ENCODE results near the gene STAT3.
"Not testable (repeated sequence)": the region's sequence is repeated elsewhere in the genome, so short reads cannot be mapped to it uniquely, and the experiment has no call there.

STAT3 gene

DNA sequence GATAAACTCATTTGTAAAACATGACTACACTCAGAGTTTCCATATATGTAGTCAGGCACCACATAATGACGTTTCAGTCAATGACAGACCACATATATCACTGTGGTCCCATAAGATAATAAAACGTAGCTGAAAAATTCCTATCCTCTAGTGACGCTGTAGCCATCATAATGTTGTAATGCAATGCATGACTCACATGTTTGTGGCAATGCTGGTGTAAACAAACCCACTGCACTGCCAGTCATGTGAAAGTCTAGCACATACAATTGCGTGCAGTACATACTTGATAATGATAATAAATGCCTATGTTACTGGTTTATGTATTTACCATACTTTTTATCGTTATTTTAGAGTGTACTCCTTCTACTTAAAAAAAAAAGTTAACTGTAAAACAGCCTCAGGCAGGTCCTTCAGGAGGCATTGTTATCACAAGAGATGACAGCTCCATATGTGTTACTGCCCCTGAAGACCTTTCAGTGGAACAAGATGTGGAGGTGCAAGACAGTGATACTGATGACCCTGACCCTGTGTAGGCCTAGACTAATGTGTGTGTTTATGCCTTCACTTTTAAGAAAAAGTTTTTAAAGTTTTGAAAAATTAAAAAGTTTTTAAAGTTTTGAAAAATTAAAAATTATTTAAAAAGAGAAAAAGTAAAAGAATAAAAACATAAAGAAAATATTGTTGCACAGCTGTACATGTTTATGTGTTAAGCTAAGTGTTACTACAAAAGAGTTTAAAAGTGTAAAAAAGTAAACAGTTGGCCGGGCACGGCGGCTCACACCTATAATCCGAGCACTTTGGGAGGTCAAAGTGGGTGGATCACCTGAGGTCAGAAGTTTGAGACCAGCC, 121.1 kb downstream of the STAT3 start:
- Histone ChIP-seq H3K9ac (ENCODE audit: insufficient read length) (no peak overlapping the region), H3K9me3 (ENCODE audit: low read depth, low read length) (no peaks in the 10 kb centered on the region), H3K27ac (no peak overlapping the region), H3K4me3 (no peak overlapping the region), H3K36me3 (ENCODE audit: insufficient read depth, low read length) (no peaks in the 10 kb centered on the region)
- no peak for DNase-seq (ENCODE audit: low read depth, low spot score)
- TF ChIP-seq EZH2 (IDR thresholded peaks at IDR 0.05), result no peak
- no peak for TF ChIP-seq FOXP2 (optimal IDR thresholded peaks at IDR 0.05; ENCODE audit: control extremely low read depth, extremely low read length, insufficient read depth)
- no peak for TF ChIP-seq POLR2AphosphoS5 (IDR thresholded peaks at IDR 0.05; ENCODE audit: borderline replicate concordance, low read depth, low read length)

DNA sequence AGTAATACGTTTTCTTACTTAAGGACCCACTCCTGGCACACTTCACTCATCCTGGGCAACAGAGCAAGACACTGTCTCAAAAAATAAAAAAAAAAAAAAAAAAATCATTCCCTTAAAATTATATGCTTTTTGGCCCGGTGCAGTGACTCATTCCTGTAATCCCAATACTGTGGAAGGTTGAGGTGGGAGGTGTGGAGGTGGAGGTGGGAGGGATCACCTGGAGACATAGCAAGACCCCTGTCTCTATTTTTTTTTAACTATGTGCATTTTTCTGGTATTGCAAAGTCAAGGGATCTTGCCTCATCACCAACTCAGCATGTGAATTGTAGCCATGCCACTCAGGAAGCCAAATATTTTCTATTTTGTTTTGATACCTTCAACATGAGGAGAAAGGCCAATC, 121.8 kb downstream of the STAT3 start:
- DNase-seq (ENCODE audit: low read depth, low spot score), result no peak
- no peaks in the 10 kb centered on the region for H3K9me3 ChIP-seq (ENCODE audit: low read depth, low read length)
- TF ChIP-seq POLR2AphosphoS5 (IDR thresholded peaks at IDR 0.05; ENCODE audit: borderline replicate concordance, low read depth, low read length), result no peak
- no peak for TF ChIP-seq EZH2 (IDR thresholded peaks at IDR 0.05)
- no peak for TF ChIP-seq FOXP2 (optimal IDR thresholded peaks at IDR 0.05; ENCODE audit: control extremely low read depth, extremely low read length, insufficient read depth)
- H3K9ac ChIP-seq (ENCODE audit: insufficient read length), result no peak overlapping the region
- no peak overlapping the region for H3K27ac ChIP-seq
- no peak overlapping the region for H3K4me3 ChIP-seq
- no peaks in the 10 kb centered on the region for H3K36me3 ChIP-seq (ENCODE audit: insufficient read depth, low read length)

DNA sequence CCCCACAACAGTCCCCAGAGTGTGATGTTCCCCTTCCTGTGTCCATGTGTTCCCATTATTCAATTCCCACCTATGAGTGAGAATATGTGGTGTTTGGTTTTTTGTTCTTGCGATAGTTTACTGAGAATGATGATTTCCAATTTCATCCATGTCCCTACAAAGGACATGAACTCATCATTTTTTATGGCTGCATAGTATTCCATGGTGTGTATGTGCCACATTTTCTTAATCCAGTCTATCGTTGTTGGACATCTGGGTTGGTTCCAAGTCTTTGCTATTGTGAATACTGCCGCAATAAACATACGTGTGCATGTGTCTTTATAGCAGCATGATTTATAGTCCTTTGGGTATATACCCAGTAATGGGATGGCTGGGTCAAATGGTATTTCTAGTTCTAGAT, 123.9 kb downstream of the STAT3 start:
- not testable (repeated sequence) for H3K9ac ChIP-seq (ENCODE audit: insufficient read length); DNase-seq (ENCODE audit: low read depth, low spot score); H3K27ac ChIP-seq; H3K9me3 ChIP-seq (ENCODE audit: low read depth, low read length); H3K36me3 ChIP-seq (ENCODE audit: insufficient read depth, low read length); H3K4me3 ChIP-seq

Data from SK-N-MC (cell line).